GM12878 (cell line): ENCODE measurements around the gene AANAT. TPM values are rescaled to one million over a fixed set of nuclear protein-coding genes. Genes with fewer than 3 reads are reported as not detected.

Experiments used
- ATF3 ChIP-seq: IDR thresholded peaks from 2 replicates; pipeline ENCODE4 v1.6.1; 2011; ENCODE audit warnings: low read depth, mild to moderate bottlenecking, low read length, moderate library complexity, borderline replicate concordance; ENCODE audit errors: extremely low read depth
- CHD2 ChIP-seq: IDR thresholded peaks from 2 replicates; pipeline ENCODE4 v1.6.1; 2011; ENCODE audit warnings: low read depth, low read length, improper control_type of control experiment, borderline replicate concordance
- DPF2 ChIP-seq: fragments of 450-650 bp; IDR thresholded peaks from 2 replicates; pipeline ENCODE4 v1.6.1; 2017; ENCODE audit warnings: mild to moderate bottlenecking
- EED ChIP-seq: sonication (generic); IDR thresholded peaks from 2 replicates; pipeline ENCODE4 v1.6.1; 2016; ENCODE audit warnings: antibody characterized with exemption, low read depth
- EGR1 ChIP-seq, 2 experiments: IDR thresholded peaks; 1 replicate in 1 of 2; 2 replicates in 1 of 2; pipeline ENCODE4 v1.6.1; 2011 to 2012; ENCODE audit warnings: low read depth in 2 of 2, low read length in 2 of 2, borderline replicate concordance in 1 of 2, mild to moderate bottlenecking in 1 of 2, moderate library complexity in 1 of 2
- FOXM1 ChIP-seq: IDR thresholded peaks from 2 replicates; pipeline ENCODE4 v1.6.1; 2012; ENCODE audit warnings: low read depth, mild to moderate bottlenecking, inconsistent platforms, low read length, moderate library complexity
- HDAC6 ChIP-seq: fragments of 200-600 bp; sonication (generic); IDR thresholded peaks from one replicate; pipeline ENCODE4 v1.8.0; 2017; ENCODE audit warnings: antibody characterized with exemption; ENCODE audit not compliant: unreplicated experiment
- KDM1A ChIP-seq: fragments of 200-600 bp; sonication (generic); IDR thresholded peaks from 2 replicates; pipeline ENCODE4 v1.6.1; 2016; ENCODE audit warnings: borderline replicate concordance
- NFYA ChIP-seq: IDR thresholded peaks from 2 replicates; pipeline ENCODE4 v1.6.1; 2011; ENCODE audit warnings: low read depth, mild to moderate bottlenecking, low read length, improper control_type of control experiment, borderline replicate concordance
- NFYB ChIP-seq: IDR thresholded peaks from 2 replicates; pipeline ENCODE4 v1.6.1; 2011; ENCODE audit warnings: low read depth, mild to moderate bottlenecking, low read length, improper control_type of control experiment, moderate library complexity; ENCODE audit not compliant: insufficient read depth
- NRF1 ChIP-seq: conservative IDR thresholded peaks from 2 replicates; pipeline ENCODE4 v1.6.1; 2011; ENCODE audit warnings: mild to moderate bottlenecking, low read depth, low read length, improper control_type of control experiment
- PAX8 ChIP-seq: fragments of 450-650 bp; IDR thresholded peaks from 2 replicates; pipeline ENCODE4 v1.6.1; 2017; ENCODE audit warnings: mild to moderate bottlenecking, moderate library complexity
- POLR2AphosphoS5 ChIP-seq: IDR thresholded peaks from 2 replicates; pipeline ENCODE4 v1.6.1; 2011; ENCODE audit warnings: mild to moderate bottlenecking, low read length, inconsistent platforms
- RFX5 ChIP-seq: IDR thresholded peaks from 2 replicates; pipeline ENCODE4 v1.6.1; 2011; ENCODE audit warnings: low read depth, low read length, improper control_type of control experiment
- SMARCA5 ChIP-seq: fragments of 450-650 bp; IDR thresholded peaks from 2 replicates; pipeline ENCODE4 v1.6.1; 2017; ENCODE audit warnings: mild to moderate bottlenecking
- STAT1 ChIP-seq: fragments of 450-650 bp; conservative IDR thresholded peaks from 2 replicates; pipeline ENCODE4 v1.6.1; 2014; ENCODE audit warnings: antibody characterized with exemption, mild to moderate bottlenecking
- TCF3 ChIP-seq: IDR thresholded peaks from 2 replicates; pipeline ENCODE4 v1.6.1; 2012; ENCODE audit warnings: low read depth, mild to moderate bottlenecking, low read length, borderline replicate concordance; ENCODE audit not compliant: insufficient read depth
- ZBTB11 ChIP-seq: fragments of 450-650 bp; formaldehyde crosslinking; IDR thresholded peaks from 2 replicates; pipeline ENCODE4 v1.5.0; 2022; ENCODE audit warnings: mild to moderate bottlenecking, missing genetic modification characterization
- ZBTB4 ChIP-seq: fragments of 450-650 bp; formaldehyde crosslinking; IDR thresholded peaks from 2 replicates; pipeline ENCODE4 v1.4.0; 2022; ENCODE audit warnings: mild to moderate bottlenecking, moderate library complexity
- ZNF384 ChIP-seq: IDR thresholded peaks from 2 replicates; pipeline ENCODE4 v1.6.1; 2012; ENCODE audit warnings: low read depth, mild to moderate bottlenecking, low read length, improper control_type of control experiment, borderline replicate concordance
- polyA plus RNA-seq, 11 experiments: library from polyadenylated mRNA; depleted of rRNA in 4 of 11; unstranded in 6 of 11; stranded (reverse) in 5 of 11; fragments of >200 nt; fragmentation: Nextera tagmentation in 4 of 11; fragmentation: Illumina TruSeq in 1 of 11; extraction: Ambion mirVana in 4 of 11; extraction: Trizol in 1 of 11; gene quantifications; 1 replicate in 1 of 11; 2 replicates in 10 of 11; pipeline versions ENCODE4 v1.2.1 to v1.2.3, GENCODE V29; 2011 to 2016; ENCODE audit warnings: inconsistent platforms in 2 of 11, missing spikeins in 2 of 11, low read depth in 1 of 11
- total RNA-seq, 4 experiments: library from RNA; depleted of rRNA in 3 of 4; stranded (reverse); fragments of >200 nt in 3 of 4; fragmentation: Illumina TruSeq in 1 of 4; extraction: Trizol in 1 of 4; gene quantifications; 2 replicates each; pipeline versions ENCODE4 v1.2.1 to v1.2.3, GENCODE V29; 2013 to 2021

The AANAT gene
- total and polyA plus RNA-seq, 10 of the 15 experiments (the other 5 are each of a cell fraction or from before 2014, with no cell fraction given), result 0.23 TPM; not detected in 9

GRCh38 chr17:76501018-76501826, 33.8 kb downstream of the AANAT start, which contains the start of gene RHBDF2 (continued):
- TF ChIP-seq POLR2AphosphoS5 (peak; percentile 57; the same call in 1 of the 2 replicates), STAT1 (no peak), KDM1A (no peak), ZNF384 (no peak), ZBTB11 (CRISPR knock-in tag) (no peak), DPF2 (peak; percentile 87), FOXM1 (no peak), CHD2 (no peak), NRF1 (0 out of 2 replicates have a peak, but pooled peaks have one; percentile 31), NFYB (no peak), HDAC6 (no peak), EGR1 (IDR thresholded peaks at IDR 0.05; ENCODE audit: borderline replicate concordance in 1 of 2, low read depth in 2 of 2, low read length in 2 of 2) (peak in 1 of 2 experiments; percentile 53; a peak in 2 of 3 replicates), SMARCA5 (peak; percentile 78; the same call in 1 of the 2 replicates), TCF3 (0 out of 2 replicates have a peak, but pooled peaks have one; percentile 37), NFYA (no peak), PAX8 (no peak), RFX5 (no peak), ZBTB4 (no peak), EED (no peak), ATF3 (no peak)
